Activated naive CD8-positive, alpha-beta T cell (primary cell): Measurements from ENCODE around the gene HOXA13.
A peak's percentile ranks its signal among the peaks of the same experiment; 100 is the strongest.

Source experiments
- H3K27ac Mint-ChIP-seq: one replicate; pipeline ENCODE4 v1.8.0; 2021; ENCODE audit warnings: mixed read lengths
- H3K27me3 Mint-ChIP-seq: one replicate; pipeline ENCODE4 v1.8.0; 2021; ENCODE audit warnings: mixed read lengths
- H3K36me3 Mint-ChIP-seq: one replicate; pipeline ENCODE4 v1.8.0; 2021; ENCODE audit warnings: mixed read lengths
- H3K4me1 Mint-ChIP-seq: one replicate; pipeline ENCODE4 v1.8.0; 2021; ENCODE audit warnings: low read depth, mixed read lengths
- H3K4me3 Mint-ChIP-seq: one replicate; pipeline ENCODE4 v1.8.0; 2021; ENCODE audit warnings: mild to moderate bottlenecking, mixed read lengths
- H3K9me3 Mint-ChIP-seq: one replicate; pipeline ENCODE4 v1.8.0; 2021; ENCODE audit warnings: low read depth, mixed read lengths

HOXA13 gene

DNA sequence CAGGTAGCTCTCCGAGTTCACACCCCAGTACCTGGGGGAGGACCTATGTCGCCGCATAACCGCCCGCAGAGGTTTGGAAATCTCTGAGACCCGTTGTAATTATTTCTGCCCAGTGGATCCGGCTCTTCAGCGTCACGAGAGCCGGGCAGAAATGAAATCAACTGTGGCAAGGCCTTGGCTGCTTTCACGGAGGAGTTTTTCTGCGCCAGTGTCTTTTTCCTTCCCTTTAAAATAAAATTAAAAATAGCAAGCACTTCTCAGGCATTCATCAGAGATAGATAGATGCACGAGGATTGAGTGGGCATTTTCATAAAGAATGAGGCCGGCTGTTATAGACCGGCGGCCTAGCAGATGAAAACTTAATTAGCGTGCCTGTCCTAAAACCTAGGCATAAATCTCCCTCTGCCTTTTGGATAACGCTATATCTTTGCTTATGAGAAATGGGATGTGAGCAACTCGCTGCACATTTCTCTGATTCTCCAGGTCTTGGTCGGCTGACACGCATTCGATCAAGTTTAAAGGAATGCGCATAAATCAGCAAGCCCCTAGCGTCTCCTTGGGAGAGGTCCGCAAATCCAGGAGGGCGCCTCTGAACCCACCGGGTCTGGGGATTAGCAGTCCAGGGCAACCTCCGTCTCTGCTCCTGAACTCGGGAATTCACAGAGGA, 6.4 kb downstream of the HOXA13 start:
- H3K36me3 Mint-ChIP-seq: no peaks in the 10 kb centered on the region
- peak overlapping the region; percentile 51 for H3K4me3 Mint-ChIP-seq
- peaks cover 62% of the 10 kb centered on the region for H3K27me3 Mint-ChIP-seq
- no peak overlapping the region for H3K27ac Mint-ChIP-seq
- peaks cover 33% of the 10 kb centered on the region for H3K4me1 Mint-ChIP-seq
- H3K9me3 Mint-ChIP-seq: no peaks in the 10 kb centered on the region

DNA sequence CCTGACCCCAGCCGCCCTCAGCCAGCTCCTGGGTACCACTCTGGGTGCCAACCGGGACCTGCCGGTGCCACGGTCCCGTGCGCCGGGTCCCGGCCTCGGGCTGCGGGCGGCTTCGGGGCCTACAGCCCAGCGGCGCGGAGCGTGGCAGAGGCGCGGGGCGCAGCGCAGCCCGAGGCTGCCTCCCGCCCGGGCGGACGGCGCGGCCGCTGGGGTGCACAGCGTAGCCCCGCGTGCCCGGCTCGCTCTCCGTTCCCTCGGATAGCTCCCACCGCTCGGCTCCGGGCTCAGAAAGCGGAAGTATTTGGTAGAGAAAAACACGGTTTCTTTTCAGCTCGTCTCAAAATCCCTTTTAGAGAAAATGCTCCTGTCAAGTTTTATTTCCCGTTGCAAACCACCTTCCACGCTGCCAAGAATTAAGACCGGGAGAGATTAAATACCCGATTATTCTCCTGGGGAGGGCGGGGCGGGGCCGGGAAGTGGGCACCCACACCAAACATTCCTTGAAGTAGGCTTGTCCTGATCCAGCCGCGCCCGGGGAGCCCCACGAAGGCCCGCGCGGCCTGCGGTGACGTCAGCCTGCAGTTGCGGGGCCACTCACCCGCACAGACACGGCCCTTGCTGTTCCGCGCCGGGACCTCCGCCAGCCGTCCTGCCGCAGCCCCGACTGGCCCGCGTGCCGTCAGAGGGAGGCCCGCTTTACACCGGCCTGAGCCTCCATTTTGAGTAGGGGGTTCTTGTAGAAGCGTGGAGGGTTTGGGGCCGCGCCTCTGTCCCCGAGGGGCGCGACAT, 7.2 kb downstream of the HOXA13 start:
- Mint-ChIP-seq H3K36me3 (no peaks in the 10 kb centered on the region), H3K27ac (no peak overlapping the region)

DNA sequence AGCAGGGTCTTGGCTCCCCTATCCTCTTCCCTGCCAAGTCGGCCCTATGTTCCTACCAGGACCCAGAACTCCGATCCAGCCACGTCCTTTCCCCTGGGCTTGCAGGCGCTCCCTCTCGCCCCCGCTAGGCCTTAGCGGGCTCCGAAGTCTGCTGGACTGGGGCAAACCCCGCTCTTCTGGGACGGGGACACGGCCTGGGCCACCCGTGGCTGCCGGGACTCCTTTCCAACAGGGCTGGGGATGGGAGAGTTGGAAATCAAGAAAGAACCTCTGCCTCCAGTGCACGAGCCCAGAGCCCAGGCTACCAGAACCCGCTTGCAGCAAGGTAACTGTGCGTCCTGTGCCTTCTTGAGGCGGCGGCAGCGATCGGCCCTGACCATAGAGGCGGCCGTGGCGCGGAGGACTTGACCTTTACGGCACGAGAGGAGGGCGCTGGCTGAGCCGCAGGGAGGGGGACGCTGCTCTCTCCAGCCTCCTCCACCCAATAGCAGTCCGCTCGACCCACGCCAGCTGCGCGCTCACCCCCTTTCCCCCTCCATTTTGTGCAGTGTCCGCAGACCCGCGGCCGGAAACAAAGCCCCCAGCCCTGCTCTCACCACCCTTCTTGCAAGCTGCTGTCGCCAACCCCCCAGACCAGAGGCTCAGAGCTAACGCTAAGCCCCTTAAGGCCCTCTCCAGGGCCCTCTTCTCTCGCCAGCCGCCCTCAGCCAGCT, 7.9 kb downstream of the HOXA13 start:
- Mint-ChIP-seq H3K27me3 (peaks cover 57% of the 10 kb centered on the region), H3K27ac (no peak overlapping the region), H3K36me3 (no peaks in the 10 kb centered on the region), H3K9me3 (no peaks in the 10 kb centered on the region), H3K4me3 (peak overlapping the region; percentile 65), H3K4me1 (peaks cover 42% of the 10 kb centered on the region)

More for the DNA sequence above, 7.2 kb downstream of the HOXA13 start:
- H3K27me3 Mint-ChIP-seq: peaks cover 58% of the 10 kb centered on the region
- no peaks in the 10 kb centered on the region for H3K9me3 Mint-ChIP-seq
- H3K4me3 Mint-ChIP-seq: peak overlapping the region; percentile 71
- peaks cover 36% of the 10 kb centered on the region for H3K4me1 Mint-ChIP-seq

DNA sequence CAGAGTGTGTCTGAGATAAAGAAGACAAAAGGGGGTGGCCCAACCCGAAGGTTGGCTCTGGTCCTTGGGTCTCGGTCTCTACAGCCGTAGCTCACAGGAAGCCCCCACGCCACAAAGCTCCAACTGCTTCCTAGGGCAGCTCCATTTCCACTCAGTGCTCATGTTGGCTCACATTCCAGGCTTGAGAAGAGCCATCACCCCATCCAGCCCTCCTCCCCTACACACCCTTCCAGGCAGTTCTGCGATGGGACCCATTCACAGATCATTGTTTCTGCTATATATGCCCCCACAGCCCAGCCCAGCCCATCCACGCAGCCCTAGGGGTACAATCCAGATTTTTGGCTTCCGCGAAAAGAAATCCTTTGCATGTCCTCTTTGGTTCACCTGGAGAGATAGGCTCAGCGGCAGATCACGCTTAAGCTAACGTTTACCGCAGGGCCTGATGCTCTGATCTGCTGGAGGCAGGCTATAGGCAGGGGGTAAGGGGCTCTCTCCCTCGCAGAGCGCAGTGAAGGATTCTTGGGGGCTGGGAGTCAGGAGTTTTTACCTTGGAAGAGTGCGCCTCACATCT, 8.6 kb downstream of the HOXA13 start:
- H3K4me3 Mint-ChIP-seq: peak overlapping the region; percentile 51
- H3K9me3 Mint-ChIP-seq: no peaks in the 10 kb centered on the region
- H3K36me3 Mint-ChIP-seq: no peaks in the 10 kb centered on the region
- H3K4me1 Mint-ChIP-seq: peaks cover 44% of the 10 kb centered on the region
- peaks cover 56% of the 10 kb centered on the region for H3K27me3 Mint-ChIP-seq
- no peak overlapping the region for H3K27ac Mint-ChIP-seq

DNA sequence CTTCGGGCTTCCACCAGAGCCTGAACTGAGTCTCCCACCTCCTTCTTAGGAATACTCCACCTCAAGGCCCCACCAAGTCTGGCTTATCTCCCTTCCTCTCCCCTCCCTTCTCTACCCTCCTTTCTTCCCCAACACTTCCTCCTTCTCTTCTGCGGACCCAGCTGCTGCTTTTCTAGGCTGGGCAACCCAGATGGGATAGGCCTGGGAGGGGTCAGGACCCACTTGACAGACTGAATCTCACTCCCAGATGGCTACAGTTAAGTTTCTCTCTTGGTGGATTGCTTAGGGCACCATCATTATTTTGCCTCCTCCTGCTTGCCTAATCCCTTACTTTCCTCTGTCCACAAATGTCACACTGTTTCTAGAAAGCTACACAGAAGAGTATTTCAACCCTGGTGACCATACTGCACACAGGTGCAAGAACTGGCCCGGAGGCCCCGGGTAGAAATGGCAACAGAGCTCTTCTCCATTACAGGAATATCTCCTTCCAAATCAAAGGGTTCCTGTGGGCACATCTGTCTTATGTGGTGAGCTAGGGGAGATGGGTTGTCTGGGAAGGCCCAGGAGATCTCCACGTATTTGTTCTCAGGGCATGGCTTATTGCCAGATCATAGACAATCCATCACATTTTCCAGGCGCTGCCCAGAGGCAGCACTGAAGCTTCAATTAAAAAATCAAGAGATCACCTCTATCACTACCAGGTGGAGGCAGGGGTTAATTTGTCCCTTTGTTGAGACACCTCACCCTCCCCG, 9.7 kb downstream of the HOXA13 start:
- H3K4me3 Mint-ChIP-seq: peak overlapping the region; percentile 10
- H3K27ac Mint-ChIP-seq: no peak overlapping the region
- peaks cover 57% of the 10 kb centered on the region for H3K27me3 Mint-ChIP-seq
- no peaks in the 10 kb centered on the region for H3K36me3 Mint-ChIP-seq
- peaks cover 54% of the 10 kb centered on the region for H3K4me1 Mint-ChIP-seq
- H3K9me3 Mint-ChIP-seq: no peaks in the 10 kb centered on the region

DNA sequence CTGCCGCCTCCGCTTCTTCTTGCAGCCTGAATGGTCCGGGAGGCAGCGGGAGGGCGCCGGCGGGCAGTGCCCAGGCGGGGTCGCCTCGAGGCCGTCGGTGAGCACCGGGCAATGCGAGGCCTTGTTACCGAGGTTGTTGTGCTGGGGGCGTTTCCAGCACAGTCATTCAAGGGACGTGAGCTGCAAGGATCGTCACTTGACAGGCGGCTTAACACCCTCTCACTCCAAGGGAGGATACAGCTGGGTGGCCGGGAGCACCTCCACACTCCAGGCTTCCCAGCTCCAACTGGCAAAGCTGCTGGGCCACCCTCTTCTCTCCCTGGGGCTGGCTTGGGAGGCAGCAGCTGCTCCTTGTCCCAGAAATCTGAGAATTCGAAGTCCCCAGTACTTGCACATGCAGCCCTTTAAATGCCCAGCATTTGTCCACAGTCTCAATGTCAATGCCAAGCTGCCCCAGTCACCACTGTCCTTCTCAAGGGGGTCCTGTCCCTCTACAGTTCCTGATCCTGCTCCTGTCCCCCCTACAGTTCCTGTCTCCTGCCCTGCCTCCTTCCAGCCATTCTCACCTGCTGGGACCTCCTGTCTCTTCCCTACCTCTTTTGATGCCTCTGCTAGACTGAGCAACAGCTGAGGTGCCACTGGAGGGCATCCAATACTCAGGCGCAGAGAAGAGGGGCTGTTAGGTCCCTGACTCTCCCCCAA, 10.4 kb downstream of the HOXA13 start:
- peak overlapping the region; percentile 77 for H3K4me3 Mint-ChIP-seq
- H3K9me3 Mint-ChIP-seq: no peaks in the 10 kb centered on the region
- peaks cover 56% of the 10 kb centered on the region for H3K27me3 Mint-ChIP-seq
- peaks cover 60% of the 10 kb centered on the region for H3K4me1 Mint-ChIP-seq
- H3K27ac Mint-ChIP-seq: no peak overlapping the region
- no peaks in the 10 kb centered on the region for H3K36me3 Mint-ChIP-seq

DNA sequence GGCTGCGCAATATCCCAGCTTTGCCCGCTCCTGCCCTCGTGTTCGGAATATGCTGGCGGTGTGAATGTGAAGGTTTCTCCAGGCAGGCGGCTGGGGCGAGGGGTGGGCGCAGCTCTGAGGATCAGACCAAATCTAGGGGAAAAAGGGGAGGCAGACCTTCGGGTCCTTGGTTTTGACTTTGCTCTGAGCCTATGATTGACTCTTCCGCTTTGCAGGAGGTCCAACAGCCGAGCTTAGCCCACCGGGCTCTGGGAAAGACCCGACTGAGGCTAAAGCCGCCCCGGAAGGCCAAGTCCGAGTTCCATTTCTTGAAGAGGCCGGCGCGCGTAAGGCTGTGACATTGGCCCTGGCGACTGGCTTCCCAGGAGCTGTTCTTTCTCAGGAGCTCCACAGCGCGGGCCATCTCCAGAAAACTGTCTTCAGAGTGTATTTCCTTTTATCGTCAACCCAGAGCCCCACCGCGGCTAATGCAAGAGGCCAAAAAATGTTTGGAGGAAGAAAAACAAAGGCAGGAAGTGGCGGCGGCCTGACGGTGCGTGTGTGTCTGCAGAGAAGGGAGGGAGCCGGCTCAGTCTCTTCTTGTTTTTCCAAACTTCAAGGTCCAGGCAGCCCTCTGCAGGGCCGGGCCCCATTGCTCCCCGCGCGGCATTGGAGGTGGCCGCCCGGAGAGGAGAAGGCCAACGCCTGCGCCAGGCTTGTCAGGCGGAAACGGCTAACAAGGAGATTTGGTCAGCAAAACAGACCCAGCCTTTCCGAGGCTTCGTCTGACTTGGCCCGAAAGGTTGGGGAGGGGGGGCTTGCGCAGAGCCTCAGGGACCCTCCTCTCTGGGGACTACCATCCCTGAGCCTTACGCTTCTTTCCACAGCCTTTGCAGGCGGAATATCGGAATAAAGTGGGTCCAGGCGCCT, 11.3 kb downstream of the HOXA13 start:
- no peaks in the 10 kb centered on the region for H3K36me3 Mint-ChIP-seq
- no peak overlapping the region for H3K27ac Mint-ChIP-seq
- H3K4me3 Mint-ChIP-seq: peak overlapping the region; percentile 77
- no peaks in the 10 kb centered on the region for H3K9me3 Mint-ChIP-seq
- H3K4me1 Mint-ChIP-seq: peaks cover 62% of the 10 kb centered on the region
- peaks cover 51% of the 10 kb centered on the region for H3K27me3 Mint-ChIP-seq

DNA sequence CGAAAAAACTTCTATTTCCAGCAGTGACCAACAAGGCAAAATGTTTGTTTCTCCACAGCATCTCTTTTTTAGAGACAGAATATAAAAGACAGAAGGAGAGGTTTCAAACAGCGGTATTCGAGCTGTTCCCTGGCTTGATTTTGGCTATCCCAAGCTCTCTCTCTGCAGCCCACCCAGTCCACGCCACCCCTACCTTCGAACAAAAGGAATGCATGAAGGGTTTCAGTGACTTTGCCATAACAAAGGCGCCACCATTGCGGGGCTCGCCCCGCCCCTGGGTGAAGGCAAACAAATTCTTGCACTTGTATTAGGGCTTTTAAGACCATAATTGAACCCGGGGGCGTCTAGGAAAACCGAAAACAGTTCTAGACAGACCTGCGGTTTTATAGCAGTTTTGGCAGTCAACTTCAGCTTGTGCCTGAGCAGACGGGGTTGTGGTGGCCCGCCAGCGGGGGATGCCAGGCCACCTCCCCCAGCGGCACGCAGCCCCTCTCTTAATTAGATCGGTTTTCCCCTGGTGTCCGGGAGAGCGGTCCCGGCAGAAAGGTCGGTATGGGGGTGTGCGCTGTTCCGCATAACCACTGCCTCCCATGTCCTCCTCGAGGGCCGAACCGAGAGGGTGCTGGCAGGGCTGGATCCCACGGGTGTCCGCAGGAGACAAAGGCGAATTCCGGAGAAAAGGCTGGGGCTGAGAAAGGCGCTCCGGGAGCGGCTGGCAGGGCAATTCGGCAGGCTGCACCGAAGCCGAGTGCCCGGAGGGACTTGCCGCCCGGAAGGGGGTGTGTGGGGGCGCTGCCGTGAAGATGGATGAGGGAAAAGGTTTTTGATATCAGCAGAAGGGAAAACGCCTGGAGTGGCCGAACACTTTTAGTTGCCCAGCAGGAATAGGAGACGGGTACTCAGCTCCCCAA, 12.2 kb downstream of the HOXA13 start:
- Mint-ChIP-seq H3K9me3 (no peaks in the 10 kb centered on the region), H3K27me3 (peaks cover 48% of the 10 kb centered on the region), H3K27ac (no peak overlapping the region), H3K4me3 (peak overlapping the region; percentile 77), H3K36me3 (no peaks in the 10 kb centered on the region), H3K4me1 (peaks cover 58% of the 10 kb centered on the region)

DNA sequence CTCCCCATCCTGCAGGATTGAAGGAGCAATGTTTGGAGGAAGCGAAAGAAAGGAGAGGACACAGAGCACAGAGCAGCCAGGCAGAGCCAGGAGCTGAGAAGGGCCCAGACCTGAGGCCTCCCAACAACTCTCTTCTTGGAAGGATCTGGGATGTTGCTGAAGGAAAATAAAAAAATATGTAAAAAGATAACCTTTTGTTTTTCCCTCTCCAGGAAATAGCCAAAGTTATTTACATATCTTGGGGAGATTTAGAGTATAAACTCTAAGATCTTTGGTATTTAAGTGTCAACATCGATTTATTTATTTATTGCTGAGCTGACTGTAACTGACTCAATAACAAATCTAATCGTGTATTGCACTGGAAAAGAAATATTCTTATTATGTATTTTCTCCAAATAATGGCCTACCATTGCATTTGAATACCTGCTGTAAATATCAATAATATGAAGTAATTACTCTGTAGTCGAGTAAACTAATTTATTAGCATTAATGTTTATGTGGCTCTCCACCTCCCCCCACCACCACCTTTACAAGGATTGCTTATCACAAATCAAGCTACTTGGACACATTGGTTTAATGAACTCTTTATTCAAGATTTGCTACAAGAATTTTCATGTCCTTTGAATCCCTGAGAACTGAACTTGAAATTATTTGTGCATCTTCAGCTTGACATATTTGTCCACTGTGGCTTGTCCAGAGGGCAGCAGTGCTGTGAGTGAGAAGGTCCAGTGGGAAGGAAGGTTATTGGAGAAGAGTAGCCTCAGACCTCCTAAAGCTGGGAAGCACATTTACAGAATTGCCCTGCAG, 13.0 kb downstream of the HOXA13 start:
- Mint-ChIP-seq H3K9me3 (no peaks in the 10 kb centered on the region), H3K36me3 (no peaks in the 10 kb centered on the region), H3K4me3 (peak overlapping the region; percentile 80), H3K4me1 (peaks cover 53% of the 10 kb centered on the region), H3K27ac (no peak overlapping the region), H3K27me3 (peaks cover 50% of the 10 kb centered on the region)

DNA sequence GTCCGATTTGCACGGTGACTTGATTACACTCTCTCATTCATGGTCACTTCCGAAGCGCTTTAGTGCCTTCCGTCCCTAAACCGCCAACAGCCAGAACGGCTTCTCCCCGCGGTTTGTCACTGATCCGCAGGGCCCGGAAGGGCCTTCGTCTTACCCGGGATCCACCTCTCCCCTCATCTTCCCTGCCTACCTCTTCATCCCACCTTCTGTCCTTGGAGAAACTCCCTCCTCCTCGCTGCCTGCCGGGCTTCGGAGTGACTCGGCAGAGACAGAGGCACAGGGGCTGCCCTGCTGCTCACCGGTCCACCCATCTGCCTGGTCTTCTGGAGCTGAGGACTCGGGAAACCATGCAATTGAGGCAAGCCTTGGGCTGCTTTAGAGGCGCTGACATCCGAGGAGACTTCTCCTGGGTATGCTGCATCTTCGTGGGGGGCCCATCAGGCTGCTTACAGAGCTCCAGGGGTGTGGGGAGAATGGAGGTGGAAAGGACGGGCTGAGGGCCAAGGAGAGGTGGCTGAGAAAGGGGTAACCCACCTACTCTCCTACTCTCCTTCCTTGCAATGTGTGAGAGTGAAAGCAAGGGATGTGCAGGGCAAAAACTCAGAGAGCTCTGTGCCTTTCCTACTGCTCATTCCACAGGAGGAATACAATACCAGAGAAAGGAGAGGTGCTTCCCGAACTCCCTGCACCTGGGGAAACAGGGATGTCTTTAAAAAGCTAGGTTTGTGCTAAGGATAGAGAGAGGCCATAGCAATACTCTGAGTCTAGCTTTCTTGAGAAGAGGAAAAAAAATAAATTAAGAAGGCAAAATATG, 13.8 kb downstream of the HOXA13 start:
- peak overlapping the region; percentile 80 for H3K4me3 Mint-ChIP-seq
- peaks cover 51% of the 10 kb centered on the region for H3K27me3 Mint-ChIP-seq
- H3K36me3 Mint-ChIP-seq: no peaks in the 10 kb centered on the region
- H3K4me1 Mint-ChIP-seq: peaks cover 53% of the 10 kb centered on the region
- no peaks in the 10 kb centered on the region for H3K9me3 Mint-ChIP-seq
- no peak overlapping the region for H3K27ac Mint-ChIP-seq
